ENCODE results near the gene TAPBP. TPM values are rescaled to one million over a fixed set of nuclear protein-coding genes. Genes with fewer than 3 reads are reported as not detected.
"Not testable (repeated sequence)": the region's sequence is repeated elsewhere in the genome, so short reads cannot be mapped to it uniquely, and the experiment has no call there.

TAPBP gene
- total RNA-seq, 1 experiment from 2014 or later: 45.5 TPM

DNA sequence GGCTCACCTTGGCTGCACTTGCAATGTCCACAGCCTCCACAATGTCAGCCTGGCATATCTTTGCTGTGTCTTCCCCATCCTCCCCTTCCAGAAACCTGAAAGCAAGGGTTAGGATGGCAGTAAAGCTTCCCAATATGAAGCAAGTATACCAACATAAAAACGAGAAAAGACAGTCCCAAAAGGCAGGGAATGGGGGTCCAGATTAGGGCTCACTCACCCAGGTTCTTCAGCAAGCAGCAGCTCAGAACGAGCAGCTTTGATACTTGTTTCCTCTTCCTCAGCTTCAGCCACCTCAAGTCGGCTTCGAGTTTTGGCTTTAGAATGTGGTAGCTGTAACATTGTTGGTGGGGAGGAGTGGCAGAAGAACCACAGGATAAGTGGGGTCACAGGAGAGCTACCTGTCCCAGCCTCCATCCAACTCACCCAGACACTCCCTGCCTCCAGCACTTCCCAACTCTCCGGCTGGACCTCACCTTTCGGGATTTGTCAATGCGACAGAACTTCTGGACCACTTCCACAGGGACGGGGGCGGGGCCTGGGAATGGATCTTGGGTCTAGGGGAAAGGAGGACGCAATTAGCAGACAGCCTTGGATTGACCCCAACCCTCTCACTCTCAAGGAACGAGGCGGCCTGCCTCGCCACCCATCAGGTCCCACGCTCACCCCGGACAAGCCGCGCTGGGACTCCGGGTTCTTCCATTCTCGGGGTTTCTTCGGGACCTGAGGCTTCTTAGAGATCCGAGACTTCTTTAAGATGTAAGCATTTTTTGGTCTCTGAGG, 25.5 kb downstream of the TAPBP start:
- in situ Hi-C loops (cut with HindIII; ENCODE audit: low pct_unique_long_range_greater_than_20kb, low sequenced_read_pairs): no loop called here
- no peak for DNase-seq (ENCODE audit: low read depth, low spot score)

DNA sequence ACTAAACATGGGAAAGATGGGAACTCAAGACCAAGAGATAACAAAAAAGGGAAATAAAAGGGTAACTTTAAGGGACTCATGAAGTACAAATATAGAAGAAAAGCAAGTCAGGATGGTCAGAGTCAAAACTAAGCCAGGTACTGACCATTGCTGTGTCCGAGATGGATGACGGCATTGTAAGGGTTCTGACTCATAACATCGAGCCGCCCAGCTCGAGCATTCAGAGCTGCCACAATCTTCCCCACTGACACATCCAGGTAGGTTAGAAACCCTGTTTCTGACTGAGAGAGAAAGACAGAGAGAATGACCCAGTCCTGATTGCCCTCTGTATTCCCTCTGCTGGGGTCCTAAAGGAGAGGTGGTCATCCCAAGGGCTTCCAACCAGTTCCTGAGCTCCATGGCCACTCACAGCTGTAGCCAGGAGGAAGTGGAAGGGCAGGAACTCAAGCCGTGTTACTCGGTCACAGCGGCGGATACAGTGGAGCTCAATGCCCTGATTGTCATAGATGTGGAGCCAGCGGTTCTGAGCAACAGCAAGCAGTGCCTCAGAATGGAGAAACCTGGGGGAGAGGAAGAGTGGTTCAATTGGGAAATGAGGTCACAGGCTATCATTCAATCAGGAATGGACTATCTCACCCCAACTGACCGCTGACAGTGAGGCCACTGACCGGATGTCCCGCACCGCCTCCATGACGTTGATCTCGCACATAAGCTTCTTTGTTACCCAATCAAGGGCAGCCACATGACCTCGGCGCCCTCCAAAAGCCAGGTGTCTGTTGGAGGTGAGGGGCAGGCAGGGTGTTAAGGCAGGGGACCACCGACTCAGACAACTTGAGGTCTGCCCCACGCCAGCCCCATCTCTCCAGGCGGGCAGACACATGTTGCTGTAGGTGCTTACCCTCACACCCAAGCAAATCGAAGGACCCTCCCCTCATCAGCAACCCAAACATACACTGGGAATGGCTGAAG, 26.6 kb downstream of the TAPBP start:
- peak; percentile 57 for DNase-seq (ENCODE audit: low read depth, low spot score)
- in situ Hi-C loops (cut with HindIII; ENCODE audit: low pct_unique_long_range_greater_than_20kb, low sequenced_read_pairs): no loop called here

DNA sequence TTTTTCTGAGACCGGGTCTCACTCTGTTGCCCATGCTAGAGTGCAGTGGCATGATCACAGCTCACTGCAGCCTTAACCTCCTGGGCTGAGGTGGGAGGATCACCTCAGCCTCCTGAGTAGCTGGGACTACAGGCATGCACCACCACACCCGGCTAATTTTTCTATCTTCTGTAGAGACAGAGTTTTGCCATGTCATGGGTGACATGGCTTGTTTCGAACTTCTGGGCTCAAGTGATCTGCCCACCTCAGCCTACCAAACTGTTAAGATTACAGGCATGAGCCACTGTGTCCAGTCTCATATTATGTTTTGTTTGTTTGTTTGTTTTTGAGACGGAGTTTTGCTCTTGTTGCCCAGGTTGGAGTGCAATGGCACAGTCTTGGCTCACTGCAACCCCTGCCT, 28.7 kb downstream of the TAPBP start:
- in situ Hi-C loops (cut with HindIII; ENCODE audit: low pct_unique_long_range_greater_than_20kb, low sequenced_read_pairs); DNase-seq (ENCODE audit: low read depth, low spot score): not testable (repeated sequence)

DNA sequence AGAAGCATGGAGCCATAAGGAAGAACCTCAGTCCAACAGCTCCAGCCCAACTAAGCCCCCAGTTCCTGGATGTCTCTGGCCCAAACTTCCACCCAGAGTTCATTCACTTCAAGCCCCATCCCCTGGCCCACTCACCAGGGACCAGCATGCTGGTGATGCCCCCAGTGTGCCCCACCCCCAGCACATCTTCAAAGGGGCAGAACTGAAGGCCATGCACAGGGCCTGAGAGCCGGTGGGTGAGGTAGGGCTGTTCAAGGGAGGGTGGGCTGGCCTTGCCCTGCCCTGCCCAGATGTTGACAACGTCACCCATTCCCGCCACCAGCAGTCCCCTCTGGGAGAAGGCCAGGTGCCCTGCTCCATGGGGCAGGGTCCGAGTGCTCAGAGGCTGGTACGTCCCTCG, 33.3 kb downstream of the TAPBP start:
- no peak for DNase-seq (ENCODE audit: low read depth, low spot score)
- in situ Hi-C loops (cut with HindIII; ENCODE audit: low pct_unique_long_range_greater_than_20kb, low sequenced_read_pairs): no loop called here

DNA sequence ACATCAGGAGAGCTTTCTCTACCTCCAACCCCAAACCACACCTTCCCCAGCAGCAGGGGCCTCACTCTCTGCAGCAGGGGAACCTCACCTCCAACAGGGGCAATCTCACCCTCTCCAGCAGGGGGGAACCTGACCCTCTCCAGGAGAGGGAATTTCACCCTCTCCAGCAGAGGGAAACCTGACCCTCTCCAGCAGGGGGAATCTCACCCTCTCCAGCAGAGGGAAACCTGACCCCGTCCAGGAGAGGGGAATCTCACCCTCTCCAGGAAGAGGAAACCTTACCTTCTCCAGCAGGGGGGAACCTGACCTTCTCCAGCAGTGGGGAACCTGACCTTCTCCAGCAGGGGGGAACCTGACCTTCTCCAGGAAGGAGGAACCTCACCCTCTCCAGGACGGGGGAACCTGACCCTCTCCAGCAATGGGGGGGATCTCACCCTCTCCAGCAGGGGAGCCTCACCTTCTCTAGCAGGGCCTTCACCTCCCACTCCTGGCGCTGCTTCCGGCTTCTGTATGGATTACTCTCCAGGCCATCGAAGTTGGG, 33.8 kb downstream of the TAPBP start:
- in situ Hi-C loops (cut with HindIII; ENCODE audit: low pct_unique_long_range_greater_than_20kb, low sequenced_read_pairs): no loop called here
- DNase-seq (ENCODE audit: low read depth, low spot score): peak; percentile 86

DNA sequence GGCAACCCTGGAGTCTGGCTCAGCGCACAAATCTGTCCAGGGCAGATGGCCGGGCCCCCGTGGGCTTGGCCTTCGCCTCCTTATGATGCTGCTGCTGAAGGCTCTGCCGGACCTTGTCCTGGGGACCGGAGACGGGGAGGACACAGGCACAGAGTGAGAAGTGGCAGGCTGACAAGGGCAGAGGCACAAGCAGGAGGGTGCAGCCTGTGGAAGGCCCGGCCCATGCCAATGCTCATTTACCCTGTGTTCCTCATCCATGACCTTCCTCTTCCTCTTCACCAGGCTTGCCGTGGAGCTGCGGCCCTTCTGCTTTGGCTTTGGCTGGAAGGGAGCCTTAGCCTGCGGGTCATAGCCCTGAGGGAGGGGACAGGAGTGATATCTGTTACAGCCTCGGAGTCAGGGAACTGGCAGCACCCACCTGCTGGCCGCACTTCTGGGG, 34.6 kb downstream of the TAPBP start:
- in situ Hi-C loops (cut with HindIII; ENCODE audit: low pct_unique_long_range_greater_than_20kb, low sequenced_read_pairs): no loop called here
- DNase-seq (ENCODE audit: low read depth, low spot score): no peak

DNA sequence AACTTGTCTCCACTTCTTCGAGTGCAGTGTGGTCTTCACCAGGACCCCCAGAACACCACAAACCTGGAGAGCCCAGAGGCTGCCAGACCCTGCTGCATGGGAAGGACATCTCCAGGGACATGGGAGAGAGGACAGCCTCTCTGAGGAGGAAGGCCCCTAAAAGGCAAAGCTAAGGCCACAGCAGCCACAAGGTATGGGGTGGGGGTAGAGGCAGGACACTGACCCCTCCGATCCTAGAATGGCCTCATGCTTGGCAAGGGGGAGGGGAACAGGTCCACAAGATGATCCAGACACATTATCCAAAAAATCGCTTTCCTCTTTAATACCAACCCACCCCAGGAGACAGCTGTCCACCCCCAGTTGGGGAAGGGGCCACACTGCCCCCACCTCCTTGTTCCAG, 35.1 kb downstream of the TAPBP start:
- DNase-seq (ENCODE audit: low read depth, low spot score): no peak
- in situ Hi-C loops (cut with HindIII; ENCODE audit: low pct_unique_long_range_greater_than_20kb, low sequenced_read_pairs): no loop called here

DNA sequence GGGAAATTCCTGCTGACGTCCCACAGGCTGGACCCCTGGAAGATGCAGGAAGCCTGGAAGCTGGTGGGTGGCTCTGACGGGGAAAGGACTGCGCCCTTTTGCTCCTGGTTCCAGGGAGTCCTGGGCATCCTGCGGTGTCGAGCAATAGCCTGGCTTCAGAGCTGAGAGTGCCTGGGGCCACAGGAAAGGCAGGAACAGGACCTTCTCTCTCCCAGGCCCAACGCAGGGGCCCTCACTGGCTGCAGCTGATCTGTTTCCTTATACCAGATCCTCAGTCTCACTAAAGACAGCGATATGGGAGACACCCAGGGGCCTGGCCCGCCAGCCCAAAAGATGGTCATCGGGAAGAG, 35.5 kb downstream of the TAPBP start:
- in situ Hi-C loops (cut with HindIII; ENCODE audit: low pct_unique_long_range_greater_than_20kb, low sequenced_read_pairs): no loop called here
- DNase-seq (ENCODE audit: low read depth, low spot score): no peak

DNA sequence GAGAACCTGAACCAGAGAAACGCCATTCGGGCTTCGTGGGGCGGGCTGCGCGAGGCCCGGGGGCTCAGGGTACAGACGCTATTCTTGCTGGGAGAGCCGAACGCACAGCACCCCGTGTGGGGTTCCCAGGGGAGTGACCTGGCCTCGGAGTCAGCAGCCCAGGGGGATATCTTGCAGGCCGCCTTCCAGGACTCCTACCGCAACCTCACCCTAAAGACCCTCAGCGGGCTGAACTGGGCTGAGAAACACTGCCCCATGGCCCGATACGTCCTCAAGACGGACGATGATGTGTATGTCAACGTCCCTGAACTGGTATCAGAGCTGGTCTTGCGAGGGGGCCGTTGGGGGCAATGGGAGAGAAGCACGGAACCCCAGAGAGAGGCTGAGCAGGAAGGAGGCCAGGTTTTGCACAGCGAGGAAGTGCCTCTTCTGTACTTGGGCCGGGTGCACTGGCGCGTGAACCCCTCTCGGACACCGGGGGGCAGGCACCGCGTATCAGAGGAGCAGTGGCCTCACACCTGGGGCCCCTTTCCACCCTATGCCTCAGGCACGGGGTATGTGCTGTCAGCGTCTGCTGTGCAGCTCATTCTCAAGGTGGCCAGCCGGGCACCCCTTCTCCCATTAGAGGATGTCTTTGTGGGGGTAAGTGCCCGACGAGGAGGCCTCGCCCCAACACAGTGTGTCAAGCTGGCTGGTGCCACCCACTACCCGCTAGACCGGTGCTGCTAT, 36.1 kb downstream of the TAPBP start:
- DNase-seq (ENCODE audit: low read depth, low spot score): no peak
- in situ Hi-C loops (cut with HindIII; ENCODE audit: low pct_unique_long_range_greater_than_20kb, low sequenced_read_pairs): no loop called here

DNA sequence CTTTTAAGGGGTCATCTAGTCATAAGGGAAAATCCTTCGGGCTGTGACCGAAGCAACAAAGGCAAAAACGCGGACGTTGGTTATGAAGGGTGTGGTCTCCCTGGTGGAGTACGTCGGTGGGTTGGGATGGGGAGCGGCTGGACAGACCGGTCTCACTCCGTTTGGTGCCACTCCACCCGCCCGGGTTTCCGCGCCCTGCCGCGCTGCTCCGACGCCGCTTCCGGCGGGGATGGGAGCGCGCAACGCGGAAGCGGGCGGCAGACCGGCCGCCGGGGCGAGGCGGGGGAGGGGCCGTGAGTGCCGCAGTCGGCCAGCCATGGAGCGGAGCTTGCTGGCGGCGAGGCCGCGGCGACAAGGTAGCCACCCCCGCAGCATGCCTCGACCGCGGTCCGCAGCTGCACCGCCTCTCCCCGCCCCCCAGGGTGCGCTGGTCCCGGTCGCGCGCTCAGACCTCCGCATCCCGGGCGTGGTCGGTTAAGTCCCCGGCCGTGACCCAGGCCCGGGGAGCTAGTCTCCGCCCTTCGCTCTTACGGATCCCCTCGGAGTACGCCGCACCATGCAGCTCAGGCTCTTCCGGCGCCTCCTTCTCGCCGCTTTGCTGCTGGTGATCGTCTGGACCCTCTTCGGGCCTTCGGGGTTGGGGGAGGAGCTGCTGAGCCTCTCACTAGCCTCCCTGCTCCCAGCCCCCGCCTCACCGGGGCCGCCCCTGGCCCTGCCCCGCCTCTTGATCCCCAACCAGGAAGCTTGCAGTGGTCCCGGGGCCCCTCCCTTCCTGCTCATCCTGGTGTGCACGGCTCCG, 36.8 kb downstream of the TAPBP start, which contains the start of gene B3GALT4:
B3GALT4 (plus strand) TSS at position 260 of the 799 bp plus-strand sequence; CDS start at position 557, 297 bp downstream.
- in situ Hi-C loops (cut with HindIII; ENCODE audit: low pct_unique_long_range_greater_than_20kb, low sequenced_read_pairs): no loop called here
- DNase-seq (ENCODE audit: low read depth, low spot score): peak; percentile 65

DNA sequence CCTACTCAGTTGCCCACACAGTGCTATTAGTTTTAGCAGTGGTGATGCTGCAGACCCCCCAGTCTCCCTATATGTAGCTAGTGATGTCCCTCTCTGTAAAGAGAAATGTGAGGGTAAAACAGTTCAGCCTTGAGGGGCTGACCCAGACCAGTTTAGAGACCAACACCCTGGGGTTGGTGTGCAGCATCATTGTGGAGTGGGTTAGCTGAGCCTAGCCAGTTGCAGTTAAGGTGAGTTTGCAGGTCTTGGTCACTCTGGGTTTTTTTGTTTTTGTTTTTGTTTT, 37.4 kb downstream of the TAPBP start:
- no peak for DNase-seq (ENCODE audit: low read depth, low spot score)
- in situ Hi-C loops (cut with HindIII; ENCODE audit: low pct_unique_long_range_greater_than_20kb, low sequenced_read_pairs): no loop called here

DNA sequence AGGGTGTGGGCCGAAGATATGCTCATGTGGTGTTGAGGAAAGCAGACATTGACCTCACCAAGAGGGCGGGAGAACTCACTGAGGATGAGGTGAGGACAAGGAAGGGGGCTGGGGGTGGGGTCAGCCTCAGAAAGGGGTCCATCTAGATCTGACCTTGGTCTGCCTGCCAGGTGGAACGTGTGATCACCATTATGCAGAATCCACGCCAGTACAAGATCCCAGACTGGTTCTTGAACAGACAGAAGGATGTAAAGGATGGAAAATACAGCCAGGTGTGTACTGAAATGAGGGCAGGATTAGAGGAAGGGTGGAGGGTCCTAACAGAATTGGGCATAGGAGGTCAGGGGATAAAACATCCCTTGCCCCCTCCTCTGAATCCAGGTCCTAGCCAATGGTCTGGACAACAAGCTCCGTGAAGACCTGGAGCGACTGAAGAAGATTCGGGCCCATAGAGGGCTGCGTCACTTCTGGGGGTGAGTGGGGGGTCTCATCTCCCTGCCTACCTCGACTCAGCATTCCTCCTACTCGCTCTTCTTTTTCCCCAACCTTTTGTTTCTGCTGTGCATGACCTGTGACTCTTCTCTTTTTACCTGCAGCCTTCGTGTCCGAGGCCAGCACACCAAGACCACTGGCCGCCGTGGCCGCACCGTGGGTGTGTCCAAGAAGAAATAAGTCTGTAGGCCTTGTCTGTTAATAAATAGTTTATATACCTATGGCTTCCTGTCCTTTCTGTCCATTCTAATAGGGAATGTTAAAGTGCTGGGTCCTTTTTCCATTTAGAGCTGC, 37.9 kb downstream of the TAPBP start:
- in situ Hi-C loops (cut with HindIII; ENCODE audit: low pct_unique_long_range_greater_than_20kb, low sequenced_read_pairs); DNase-seq (ENCODE audit: low read depth, low spot score): not testable (repeated sequence)

DNA sequence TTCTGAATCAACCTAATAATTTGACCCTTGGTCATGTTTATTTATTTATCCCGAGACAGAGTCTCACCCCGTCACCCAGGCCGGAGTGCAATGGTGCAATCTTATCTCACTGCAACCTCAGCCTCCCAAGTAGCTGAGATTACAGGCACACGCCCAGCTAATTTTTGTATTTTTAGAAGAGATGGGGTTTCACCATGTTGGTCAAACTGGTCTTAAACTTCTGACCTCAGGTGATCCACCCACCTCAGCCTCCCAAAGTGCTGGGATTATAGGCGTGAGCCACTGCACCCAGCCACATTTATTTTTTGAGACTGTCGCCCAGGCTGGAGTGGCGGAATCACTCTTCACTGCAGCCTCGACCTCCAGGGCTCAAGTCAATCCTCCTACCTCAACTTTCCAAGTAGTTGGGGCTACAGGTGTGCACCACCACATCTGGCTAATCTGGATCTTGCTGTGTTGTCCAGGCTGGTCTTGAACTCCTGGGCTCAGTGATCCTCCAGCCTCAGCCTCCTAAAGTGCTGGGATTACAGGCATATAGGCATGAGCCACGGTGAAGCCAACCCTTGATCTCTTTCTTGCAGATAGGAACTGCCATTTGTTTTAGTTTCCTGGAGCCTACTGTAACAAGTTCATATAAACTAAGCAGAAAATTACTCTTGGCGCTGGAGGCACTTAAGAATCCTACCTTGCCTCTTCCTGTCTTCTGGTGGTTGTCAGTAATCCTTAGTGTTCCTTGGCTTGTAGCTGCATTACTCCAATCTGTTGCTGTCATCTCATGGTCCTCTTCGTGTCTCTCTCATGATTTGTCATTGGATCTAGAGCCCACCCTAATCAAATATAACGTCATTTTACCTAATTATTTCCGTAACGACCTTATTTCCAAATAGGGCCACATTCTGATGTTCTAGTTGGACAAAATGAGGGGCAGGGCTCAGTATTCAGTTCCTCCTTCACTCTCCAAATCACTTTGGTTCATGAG, 39.7 kb downstream of the TAPBP start:
- in situ Hi-C loops (cut with HindIII; ENCODE audit: low pct_unique_long_range_greater_than_20kb, low sequenced_read_pairs): no loop called here
- DNase-seq (ENCODE audit: low read depth, low spot score): no peak

DNA sequence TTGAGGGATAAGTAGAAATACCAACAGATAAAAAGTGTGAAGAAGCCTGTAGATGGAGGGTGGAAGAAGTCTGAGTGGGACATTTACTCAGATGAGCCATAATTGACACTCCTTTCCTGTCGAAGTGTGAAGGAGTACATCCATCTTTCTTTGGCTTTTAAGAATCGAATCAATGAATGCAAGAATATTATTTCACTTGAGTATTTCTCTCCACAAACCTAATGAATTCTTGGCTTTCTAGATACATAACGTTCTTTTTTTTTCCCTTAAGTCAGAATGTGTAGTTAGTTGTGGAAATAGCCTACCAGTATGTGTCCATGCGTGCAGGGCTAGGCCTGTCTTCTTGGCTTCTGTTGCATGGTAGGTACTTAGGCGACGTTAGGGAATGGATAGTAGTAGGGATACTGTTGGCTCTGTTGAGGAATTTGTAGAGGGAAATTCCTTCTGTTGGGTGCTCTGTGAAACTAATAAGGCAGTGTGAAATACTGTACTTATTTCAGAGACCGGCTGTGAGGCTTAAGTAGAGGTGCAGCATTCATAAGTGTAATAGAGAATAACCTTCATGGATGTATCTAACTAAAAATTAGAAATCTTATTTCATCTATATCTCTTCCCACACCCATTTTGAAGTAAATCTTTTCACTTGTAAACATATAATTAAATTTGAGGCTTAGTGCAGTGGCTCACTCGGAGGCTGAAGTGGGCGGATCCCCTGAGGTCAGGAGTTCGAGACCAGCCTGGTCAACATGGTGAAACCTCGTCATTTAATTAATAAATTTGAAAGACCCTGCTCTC, 40.6 kb downstream of the TAPBP start:
- no peak for DNase-seq (ENCODE audit: low read depth, low spot score)
- in situ Hi-C loops (cut with HindIII; ENCODE audit: low pct_unique_long_range_greater_than_20kb, low sequenced_read_pairs): no loop called here
